Choroid plexus epithelial cell (primary cell): Measurements from ENCODE around the gene TIRAP.

ENCODE experiments used
- DNase-seq: peaks from one replicate; pipeline ENCODE4 v3.0.0-alpha.2; 2010; ENCODE audit warnings: low read depth
- H3K4me3 ChIP-seq: 2 replicates; pipeline ENCODE4 v1.5.1; 2011; ENCODE audit warnings: low read depth, mild to moderate bottlenecking, control low read depth, low read length, moderate library complexity
- TF ChIP-seq, protein P1 (sequence below): conservative IDR thresholded peaks from 2 replicates; pipeline ENCODE4 v1.5.1; 2011; ENCODE audit warnings: low read depth, mild to moderate bottlenecking, control low read depth, inconsistent platforms, low read length, moderate library complexity

TIRAP gene

DNA sequence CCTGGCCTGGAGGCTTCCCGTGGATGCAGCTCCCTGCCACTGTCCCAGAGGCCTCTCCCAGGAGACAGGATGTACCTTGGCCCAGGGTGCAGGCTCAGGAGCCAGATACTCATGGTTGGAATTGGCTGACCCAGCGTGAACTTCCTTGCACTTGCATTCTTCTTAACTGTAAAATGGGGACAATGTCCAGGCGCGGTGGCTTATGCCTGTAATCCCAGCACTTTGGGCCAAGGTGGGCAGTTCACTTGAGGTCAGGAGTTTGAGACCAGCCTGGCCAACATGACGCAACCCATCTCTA, 52.5 kb downstream of the TIRAP start:
- TF ChIP-seq, protein P1, sequence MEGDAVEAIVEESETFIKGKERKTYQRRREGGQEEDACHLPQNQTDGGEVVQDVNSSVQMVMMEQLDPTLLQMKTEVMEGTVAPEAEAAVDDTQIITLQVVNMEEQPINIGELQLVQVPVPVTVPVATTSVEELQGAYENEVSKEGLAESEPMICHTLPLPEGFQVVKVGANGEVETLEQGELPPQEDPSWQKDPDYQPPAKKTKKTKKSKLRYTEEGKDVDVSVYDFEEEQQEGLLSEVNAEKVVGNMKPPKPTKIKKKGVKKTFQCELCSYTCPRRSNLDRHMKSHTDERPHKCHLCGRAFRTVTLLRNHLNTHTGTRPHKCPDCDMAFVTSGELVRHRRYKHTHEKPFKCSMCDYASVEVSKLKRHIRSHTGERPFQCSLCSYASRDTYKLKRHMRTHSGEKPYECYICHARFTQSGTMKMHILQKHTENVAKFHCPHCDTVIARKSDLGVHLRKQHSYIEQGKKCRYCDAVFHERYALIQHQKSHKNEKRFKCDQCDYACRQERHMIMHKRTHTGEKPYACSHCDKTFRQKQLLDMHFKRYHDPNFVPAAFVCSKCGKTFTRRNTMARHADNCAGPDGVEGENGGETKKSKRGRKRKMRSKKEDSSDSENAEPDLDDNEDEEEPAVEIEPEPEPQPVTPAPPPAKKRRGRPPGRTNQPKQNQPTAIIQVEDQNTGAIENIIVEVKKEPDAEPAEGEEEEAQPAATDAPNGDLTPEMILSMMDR: no peak
- DNase-seq: no peak
- no peak overlapping the region for H3K4me3 ChIP-seq

DNA sequence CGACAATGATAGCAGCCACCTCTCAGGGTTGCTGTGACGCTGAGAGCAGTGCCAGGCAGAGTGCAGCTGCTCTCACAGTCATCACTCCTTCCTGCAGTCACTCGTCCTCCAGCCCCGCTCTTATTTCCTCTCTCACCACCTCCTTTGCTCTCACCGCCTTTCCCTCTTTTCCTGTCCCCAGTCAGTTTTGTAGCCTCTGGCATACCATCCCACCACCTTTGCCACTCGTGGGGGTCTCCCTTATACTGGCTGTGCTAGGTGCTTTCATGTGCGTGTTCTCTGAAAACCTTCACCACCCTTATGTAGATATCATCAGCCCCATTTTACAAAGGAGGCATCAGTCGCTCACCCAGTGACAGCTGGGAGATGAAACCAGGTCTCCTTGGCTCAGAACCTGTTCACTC, 53.2 kb downstream of the TIRAP start:
- TF ChIP-seq, protein P1: no peak
- DNase-seq: no peak
- no peak overlapping the region for H3K4me3 ChIP-seq

DNA sequence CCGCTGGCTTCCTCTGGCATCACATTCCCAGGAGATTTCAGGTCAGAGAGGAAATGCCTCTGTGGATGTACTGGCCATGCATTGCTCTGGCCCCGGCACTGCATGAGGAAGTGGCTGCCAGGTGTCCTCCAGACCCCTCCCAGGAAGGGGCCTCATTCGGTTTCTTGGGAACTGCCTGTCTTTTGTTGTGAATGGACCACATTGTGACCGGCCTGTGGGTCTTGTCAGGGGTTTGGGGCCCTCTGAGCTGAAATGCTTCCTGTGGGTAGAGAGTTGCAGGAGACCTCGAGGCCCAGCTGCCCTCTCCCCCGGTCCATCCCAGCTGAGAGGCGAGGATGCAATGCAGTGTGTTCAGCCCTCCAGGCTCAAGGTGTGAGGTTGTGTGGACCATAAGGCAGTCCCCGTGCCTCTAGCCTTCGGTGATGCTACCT, 53.8 kb downstream of the TIRAP start:
- TF ChIP-seq, protein P1: no peak
- peak; percentile 39 for DNase-seq
- no peak overlapping the region for H3K4me3 ChIP-seq

DNA sequence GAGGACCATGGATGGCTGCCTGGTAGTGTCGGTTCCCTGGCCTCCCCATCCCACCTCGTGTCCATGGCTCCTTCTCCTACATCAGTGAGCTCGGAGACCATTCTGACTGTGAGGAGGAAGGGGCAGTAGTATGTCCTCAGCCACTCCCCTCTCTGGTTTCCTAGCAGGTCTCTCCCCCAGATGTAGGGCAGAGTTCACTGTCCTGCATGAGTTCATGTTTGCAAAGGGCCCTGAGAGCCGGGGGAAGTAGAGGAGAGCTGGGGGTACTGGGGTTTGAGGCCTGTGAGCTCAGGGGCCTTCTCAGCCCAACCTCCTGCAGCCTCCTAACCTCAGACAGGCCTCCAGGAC, 54.2 kb downstream of the TIRAP start:
- H3K4me3 ChIP-seq: no peak overlapping the region
- TF ChIP-seq, protein P1: no peak
- no peak for DNase-seq

DNA sequence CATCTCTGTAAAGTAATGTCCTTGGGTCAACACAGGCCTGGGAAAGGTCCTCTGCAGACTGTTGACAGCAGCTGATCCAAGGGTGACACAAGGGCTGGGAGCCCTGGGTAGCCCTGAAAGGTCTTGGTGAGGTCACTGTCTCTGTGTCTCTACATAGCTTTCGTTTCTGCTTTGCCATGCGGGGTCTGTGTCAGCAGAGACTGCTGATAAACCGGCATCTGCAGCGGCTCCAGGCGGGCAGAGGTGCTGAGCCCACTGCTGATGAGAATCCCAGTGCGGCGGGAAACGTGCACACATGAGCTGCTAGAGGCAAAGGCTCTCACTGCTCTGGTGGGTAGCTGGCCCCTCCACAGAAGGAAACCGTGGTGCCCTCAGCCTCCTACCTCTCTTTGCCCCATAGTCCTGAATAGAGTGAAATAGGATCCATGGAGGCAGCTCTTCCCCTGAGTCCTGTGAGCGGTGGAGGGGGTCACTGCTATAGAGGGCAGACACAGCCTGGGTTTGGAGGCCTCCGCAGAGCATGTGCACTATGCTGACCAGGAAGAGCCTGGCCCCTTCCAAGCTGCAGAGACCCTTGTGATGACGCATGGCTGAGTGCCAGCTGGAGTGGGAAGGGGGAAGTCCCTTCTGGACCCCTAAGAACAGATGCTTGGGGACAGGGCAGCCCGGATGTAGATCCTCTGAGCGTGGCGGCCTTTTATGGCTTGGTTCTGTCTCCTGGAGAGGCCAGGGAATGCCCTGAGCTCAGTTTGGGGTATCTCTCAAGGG, 54.8 kb downstream of the TIRAP start:
- no peak overlapping the region for H3K4me3 ChIP-seq
- TF ChIP-seq, protein P1: no peak
- no peak for DNase-seq

DNA sequence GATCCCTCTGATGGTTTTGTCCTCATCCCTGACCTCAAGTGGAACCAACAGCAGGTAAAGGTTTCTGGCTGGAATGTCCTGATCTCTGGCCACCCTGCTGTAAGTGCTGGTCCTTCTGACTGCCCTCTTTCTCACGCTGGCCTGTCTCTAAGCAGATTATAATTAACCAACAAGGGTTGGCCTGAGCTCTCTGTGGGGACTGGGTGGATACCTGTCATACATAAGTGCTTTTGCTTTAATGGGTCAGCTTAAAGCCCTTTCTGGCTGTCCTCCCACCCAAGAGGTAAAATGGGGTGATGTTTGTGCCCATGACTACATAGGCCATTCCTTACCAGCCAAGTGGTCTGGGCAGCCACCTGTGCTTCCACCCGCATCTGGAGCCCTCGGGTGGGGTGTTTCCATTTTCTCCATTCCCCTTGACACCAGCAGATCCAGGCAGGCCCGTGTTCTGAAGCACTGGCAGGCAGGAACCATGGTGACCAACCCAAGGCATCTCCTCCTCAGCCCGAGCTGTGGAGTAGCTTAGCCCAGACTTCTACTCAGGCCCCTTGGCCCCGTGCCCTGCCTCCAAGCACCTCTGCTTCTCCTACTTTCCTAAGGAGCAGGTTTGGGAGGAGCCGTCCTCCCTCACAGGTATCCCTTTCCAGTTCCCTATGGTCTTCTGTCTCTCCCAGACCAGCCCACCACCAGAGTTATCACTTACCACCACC, 55.6 kb downstream of the TIRAP start:
- TF ChIP-seq, protein P1: no peak
- no peak overlapping the region for H3K4me3 ChIP-seq
- DNase-seq: no peak
